ENCODE measurements around the gene NPBWR2.
"Not testable (repeated sequence)": the region's sequence is repeated elsewhere in the genome, so short reads cannot be mapped to it uniquely, and the experiment has no call there.

Gene NPBWR2

GRCh38 chr20:64136004-64136710 is 28.8 kb upstream of the NPBWR2 start:
- DNase-seq (ENCODE audit: low read depth): no peak
- TF ChIP-seq CTCF (conservative IDR thresholded peaks at IDR 0.05; ENCODE audit: low read depth, low read length): no peak
- H3K4me3 ChIP-seq (ENCODE audit: low read depth, low read length): no peak overlapping the region

- DNase-seq (ENCODE audit: low read depth); H3K4me3 ChIP-seq (ENCODE audit: low read depth, low read length): not testable (repeated sequence)
These were observed 27.4 kb upstream of the NPBWR2 start for GRCh38 chr20:64134744-64135143.

DNA sequence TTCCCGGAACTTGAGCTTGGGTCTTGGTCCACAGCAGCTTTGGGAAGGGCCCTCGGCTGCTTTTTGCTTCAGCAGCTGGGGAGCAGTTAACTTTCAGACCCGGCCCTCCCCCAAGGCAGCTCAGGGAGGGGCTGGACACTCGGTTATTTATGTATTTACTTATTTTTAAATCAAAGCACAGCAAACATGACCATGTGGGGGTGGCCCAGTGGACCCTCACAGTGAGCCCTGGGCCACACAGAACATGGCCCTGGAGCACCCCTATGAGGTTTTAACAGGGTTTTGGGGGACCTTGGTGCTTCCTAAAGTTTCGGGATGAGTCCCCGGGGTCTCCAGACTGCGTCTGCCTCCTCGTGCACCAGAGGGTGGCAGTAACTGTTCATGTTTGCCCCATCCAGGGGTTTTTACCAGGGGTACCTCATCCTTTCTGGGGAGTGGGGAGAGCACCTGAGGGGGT is 26.6 kb upstream of the NPBWR2 start:
- DNase-seq (ENCODE audit: low read depth): peak; percentile 13
- peak; percentile 55 for TF ChIP-seq CTCF (conservative IDR thresholded peaks at IDR 0.05; ENCODE audit: low read depth, low read length)
- no peak overlapping the region for H3K4me3 ChIP-seq (ENCODE audit: low read depth, low read length)

- no peak overlapping the region for H3K4me3 ChIP-seq (ENCODE audit: low read depth, low read length)
- DNase-seq (ENCODE audit: low read depth): peak; percentile 24
- peak; percentile 38 for TF ChIP-seq CTCF (conservative IDR thresholded peaks at IDR 0.05; ENCODE audit: low read depth, low read length)
These were observed 24.0 kb upstream of the NPBWR2 start for GRCh38 chr20:64131406-64131805.

- DNase-seq (ENCODE audit: low read depth): no peak
- H3K4me3 ChIP-seq (ENCODE audit: low read depth, low read length): no peak overlapping the region
- no peak for TF ChIP-seq CTCF (conservative IDR thresholded peaks at IDR 0.05; ENCODE audit: low read depth, low read length)
These were observed 23.5 kb upstream of the NPBWR2 start for GRCh38 chr20:64130876-64131275.

GRCh38 chr20:64130271-64130670 is 22.9 kb upstream of the NPBWR2 start:
- no peak for TF ChIP-seq CTCF (conservative IDR thresholded peaks at IDR 0.05; ENCODE audit: low read depth, low read length)
- H3K4me3 ChIP-seq (ENCODE audit: low read depth, low read length): no peak overlapping the region
- DNase-seq (ENCODE audit: low read depth): no peak

DNA sequence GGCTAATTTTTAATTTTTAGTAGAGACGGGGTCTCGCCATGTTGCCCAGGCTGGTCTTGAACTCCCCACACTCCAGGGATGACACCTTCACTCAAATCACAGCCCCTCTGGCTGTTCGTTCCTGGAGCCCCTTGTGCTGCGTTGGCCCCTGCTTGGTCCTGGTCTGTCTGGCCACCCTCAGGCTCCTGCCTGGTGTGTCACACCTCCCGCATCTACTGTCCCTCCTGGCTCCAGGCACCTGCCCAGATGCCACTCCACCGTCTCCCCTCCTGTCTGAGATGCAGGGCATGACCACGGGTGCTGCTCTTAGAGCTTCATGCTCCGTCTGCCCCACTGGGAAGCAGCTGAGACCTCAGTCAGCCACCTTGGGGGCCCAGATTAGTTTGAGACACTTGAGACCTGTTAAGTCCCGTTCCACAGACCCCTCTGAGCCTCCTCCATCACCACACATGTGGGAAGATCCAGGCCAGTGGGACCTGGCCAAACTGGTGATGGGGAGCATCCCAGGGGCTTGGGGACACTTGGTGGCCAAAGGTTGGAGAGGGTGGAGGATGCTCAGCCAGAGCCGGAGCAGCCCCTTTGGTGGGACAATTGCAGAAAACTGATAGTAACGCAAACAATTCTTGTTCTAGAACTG is 21.9 kb upstream of the NPBWR2 start:
- no peak for DNase-seq (ENCODE audit: low read depth)
- TF ChIP-seq CTCF (conservative IDR thresholded peaks at IDR 0.05; ENCODE audit: low read depth, low read length): no peak
- no peak overlapping the region for H3K4me3 ChIP-seq (ENCODE audit: low read depth, low read length)

- not testable (repeated sequence) for DNase-seq (ENCODE audit: low read depth)
These were observed 16.2 kb upstream of the NPBWR2 start for GRCh38 chr20:64123517-64123916.

GRCh38 chr20:64122927-64123326 is 15.6 kb upstream of the NPBWR2 start:
- not testable (repeated sequence) for DNase-seq (ENCODE audit: low read depth); H3K4me3 ChIP-seq (ENCODE audit: low read depth, low read length)

More at GRCh38 chr20:64123517-64123916, 16.2 kb upstream of the NPBWR2 start:
- not testable (repeated sequence) for H3K4me3 ChIP-seq (ENCODE audit: low read depth, low read length)

Measured in choroid plexus epithelial cell (primary cell).